H9 (cell line): ENCODE measurements around the gene DNAJC17. TPM values are rescaled to one million over a fixed set of nuclear protein-coding genes. Genes with fewer than 3 reads are reported as not detected.

ENCODE experiments used
- DNase-seq: peaks from one replicate; pipeline ENCODE4 v3.0.0-alpha.2; 2017
- H2AFZ ChIP-seq: one replicate; pipeline ENCODE4 v1.6.1; 2013; ENCODE audit warnings: mild to moderate bottlenecking, low read length, control low read depth, moderate library complexity
- H2AK5ac ChIP-seq: 2 replicates; pipeline ENCODE4 v1.6.1; 2013; ENCODE audit warnings: low read length, control low read depth, mixed read lengths; ENCODE audit not compliant: insufficient read length
- H2BK120ac ChIP-seq: one replicate; pipeline ENCODE4 v1.6.1; 2013; ENCODE audit warnings: low read depth, mild to moderate bottlenecking, low read length, control low read depth, inconsistent platforms; ENCODE audit not compliant: poor library complexity, severe bottlenecking
- H2BK12ac ChIP-seq: 2 replicates; pipeline ENCODE4 v1.6.1; 2013; ENCODE audit warnings: low read length, control low read depth, mixed read lengths, low read depth; ENCODE audit not compliant: insufficient read length
- H2BK15ac ChIP-seq: 2 replicates; pipeline ENCODE4 v1.6.1; 2013; ENCODE audit warnings: low read depth, low read length, control low read depth
- H2BK20ac ChIP-seq: one replicate; pipeline ENCODE4 v1.6.1; 2013; ENCODE audit warnings: low read depth, mild to moderate bottlenecking, low read length, control low read depth, inconsistent platforms; ENCODE audit not compliant: poor library complexity, severe bottlenecking
- H2BK5ac ChIP-seq: 2 replicates; pipeline ENCODE4 v1.6.1; 2013; ENCODE audit warnings: low read length, control low read depth, mixed read lengths; ENCODE audit not compliant: insufficient read length
- H3K14ac ChIP-seq: 2 replicates; pipeline ENCODE4 v1.6.1; 2013; ENCODE audit warnings: low read length, control low read depth; ENCODE audit not compliant: insufficient read depth
- H3K18ac ChIP-seq: 2 replicates; pipeline ENCODE4 v1.6.1; 2013; ENCODE audit warnings: low read depth, mild to moderate bottlenecking, mixed read lengths, low read length, control low read depth; ENCODE audit not compliant: insufficient read length
- H3K23ac ChIP-seq: 2 replicates; pipeline ENCODE4 v1.6.1; 2013; ENCODE audit warnings: low read length, control low read depth, mixed read lengths, low read depth; ENCODE audit not compliant: insufficient read length
- H3K23me2 ChIP-seq: 2 replicates; pipeline ENCODE4 v1.6.1; 2013; ENCODE audit warnings: low read depth, mild to moderate bottlenecking, mixed read lengths, low read length, control low read depth; ENCODE audit not compliant: insufficient read length, poor library complexity, severe bottlenecking
- H3K27ac ChIP-seq: 2 replicates; pipeline ENCODE4 v1.5.1; 2013; ENCODE audit warnings: low read length, control low read depth, mixed read lengths, low read depth; ENCODE audit not compliant: insufficient read length
- H3K27me3 ChIP-seq: 2 replicates; pipeline ENCODE4 v1.6.1; 2013; ENCODE audit warnings: low read length, control low read depth, inconsistent platforms; ENCODE audit not compliant: insufficient read depth
- H3K4ac ChIP-seq: 2 replicates; pipeline ENCODE4 v1.6.1; 2013; ENCODE audit warnings: low read depth, mild to moderate bottlenecking, control low read depth, inconsistent platforms, low read length, moderate library complexity
- H3K4me1 ChIP-seq: 2 replicates; pipeline ENCODE4 v1.6.1; 2013; ENCODE audit warnings: low read length, control low read depth, inconsistent platforms; ENCODE audit not compliant: insufficient read depth
- H3K4me2 ChIP-seq: 2 replicates; pipeline ENCODE4 v1.6.1; 2013; ENCODE audit warnings: low read length, control low read depth, mixed read lengths; ENCODE audit not compliant: insufficient read length, insufficient read depth
- H3K56ac ChIP-seq: 2 replicates; pipeline ENCODE4 v1.6.1; 2013; ENCODE audit warnings: low read depth, mild to moderate bottlenecking, mixed read lengths, low read length, control low read depth; ENCODE audit not compliant: insufficient read length
- H3K79me1 ChIP-seq: 2 replicates; pipeline ENCODE4 v1.6.1; 2013; ENCODE audit warnings: low read depth, mild to moderate bottlenecking, moderate library complexity, low read length, control low read depth, inconsistent platforms; ENCODE audit not compliant: insufficient read depth, poor library complexity, severe bottlenecking
- H3K79me2 ChIP-seq: 2 replicates; pipeline ENCODE4 v1.6.1; 2013; ENCODE audit warnings: low read length, control low read depth, inconsistent platforms; ENCODE audit not compliant: insufficient read depth
- H3K9ac ChIP-seq: 2 replicates; pipeline ENCODE4 v1.6.1; 2013; ENCODE audit warnings: low read length, control low read depth, mixed read lengths; ENCODE audit not compliant: insufficient read length; ENCODE audit errors: extremely low read depth
- H3K9me3 ChIP-seq: one replicate; pipeline ENCODE4 v1.6.1; 2013; ENCODE audit warnings: low read depth, low read length, inconsistent platforms; ENCODE audit not compliant: control insufficient read depth
- H3T11ph ChIP-seq: one replicate; pipeline ENCODE4 v1.6.1; 2013; ENCODE audit warnings: mild to moderate bottlenecking, low read length, control low read depth, inconsistent platforms
- H4K20me1 ChIP-seq: one replicate; pipeline ENCODE4 v1.6.1; 2013; ENCODE audit not compliant: control insufficient read depth, insufficient read length, insufficient read depth
- H4K5ac ChIP-seq: 2 replicates; pipeline ENCODE4 v1.6.1; 2013; ENCODE audit warnings: low read depth, mild to moderate bottlenecking, mixed read lengths, low read length, control low read depth; ENCODE audit not compliant: insufficient read length
- H4K8ac ChIP-seq: replicated peaks from 2 replicates; pipeline ENCODE4 v1.6.1; 2013; ENCODE audit warnings: low read length, control low read depth, mixed read lengths, low read depth; ENCODE audit not compliant: insufficient read length
- H4K91ac ChIP-seq: 2 replicates; pipeline ENCODE4 v1.6.1; 2013; ENCODE audit warnings: low read depth, mild to moderate bottlenecking, moderate library complexity, mixed read lengths, low read length, control low read depth; ENCODE audit not compliant: insufficient read length
- H3K27ac Mint-ChIP-seq, 3 experiments: 2 replicates in 2 of 3; 3 replicates in 1 of 3; pipeline ENCODE4 v1.8.0; 2020 to 2021; ENCODE audit warnings: mixed read lengths in 3 of 3, mild to moderate bottlenecking in 1 of 3, moderate library complexity in 1 of 3
- H3K27me3 Mint-ChIP-seq: 2 replicates; pipeline ENCODE4 v1.8.0; 2021; ENCODE audit warnings: low read depth, mild to moderate bottlenecking, moderate library complexity, mixed read lengths
- H3K36me3 Mint-ChIP-seq, 3 experiments: 2 replicates in 2 of 3; 3 replicates in 1 of 3; pipeline ENCODE4 v1.8.0; 2020 to 2021; ENCODE audit warnings: low read depth in 3 of 3, mixed read lengths in 3 of 3; ENCODE audit not compliant: insufficient read depth in 1 of 3
- H3K4me1 Mint-ChIP-seq, 2 experiments: 2 replicates each; pipeline ENCODE4 v1.8.0; 2020; ENCODE audit warnings: mixed read lengths in 2 of 2
- H3K4me3 Mint-ChIP-seq, 2 experiments: 2 replicates in 1 of 2; 3 replicates in 1 of 2; pipeline ENCODE4 v1.8.0; 2020 to 2021; ENCODE audit warnings: mild to moderate bottlenecking in 2 of 2, mixed read lengths in 2 of 2, moderate library complexity in 1 of 2
- H3K9me3 Mint-ChIP-seq, 2 experiments: 2 replicates in 1 of 2; 3 replicates in 1 of 2; pipeline ENCODE4 v1.8.0; 2020; ENCODE audit warnings: mild to moderate bottlenecking in 2 of 2, mixed read lengths in 2 of 2, moderate library complexity in 1 of 2
- WGBS: extraction: QIAGEN DNeasy Blood & Tissue Kit; methylation state at CpG from one replicate; pipeline ENCODE4 v1.1.7; 2013; ENCODE audit warnings: missing lambda C conversion rate, low lambda C conversion rate, mixed read lengths; ENCODE audit not compliant: insufficient read length; ENCODE audit errors: extremely low coverage; 5-methylcytosine and 5-hydroxymethylcytosine counted together
- total RNA-seq: library from RNA; stranded (reverse); gene quantifications from 2 replicates; pipeline ENCODE4 v1.2.1, GENCODE V29; 2021
- TF ChIP-seq, protein P1 (sequence below): fragments of 200-600 bp; sonication (generic); conservative IDR thresholded peaks from 3 replicates; pipeline ENCODE4 v1.8.0; 2021; ENCODE audit warnings: antibody characterized with exemption, mild to moderate bottlenecking

DNAJC17 gene
- total RNA-seq, 1 experiment from 2014 or later: 38.3 TPM

DNA sequence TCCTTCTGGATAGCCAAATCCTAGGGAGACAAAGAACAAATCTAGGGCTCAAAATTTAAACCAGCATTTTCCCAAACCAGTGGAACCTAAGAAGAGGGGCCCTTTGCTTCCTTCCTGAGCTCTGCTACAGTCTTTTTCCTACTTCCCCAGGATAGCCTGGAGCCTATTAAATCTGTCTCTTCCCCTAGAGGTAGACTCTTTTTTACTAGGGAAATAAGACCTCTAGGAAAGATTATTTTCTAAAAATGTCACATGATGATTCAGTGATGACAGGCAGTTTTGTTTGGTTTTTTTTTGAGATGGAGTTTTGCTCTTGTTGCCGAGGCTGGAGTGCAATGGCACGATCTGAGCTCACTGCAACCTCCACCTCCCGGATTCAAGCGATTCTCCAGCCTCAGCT, 70.7 kb downstream of the DNAJC17 start:
- Mint-ChIP-seq H3K4me3 (no peak overlapping the region), H3K4me1 (peaks cover 44 to 45% of the 10 kb centered on the region in 2 experiments), H3K27me3 (no peaks in the 10 kb centered on the region; the same call in 1 of the 2 replicates), H3K36me3 (peaks cover 19 to 64% (median 57%) of the 10 kb centered on the region in 3 experiments; a peak in 6 of 7 replicates), H3K27ac (no peak overlapping the region; a peak in 1 of 7 replicates), H3K9me3 (no peaks in the 10 kb centered on the region)
- Histone ChIP-seq H3K14ac (no peak overlapping the region), H2BK5ac (no peak overlapping the region), H3K4ac (no peak overlapping the region), H3K23me2 (no peaks in the 10 kb centered on the region), H3K56ac (no peak overlapping the region), H2AFZ (no peak overlapping the region), H4K20me1 (no peaks in the 10 kb centered on the region), H3K79me1 (no peaks in the 10 kb centered on the region), H2BK20ac (no peak overlapping the region), H2BK120ac (no peak overlapping the region), H3T11ph (no peak overlapping the region), H3K27me3 (no peaks in the 10 kb centered on the region), H2BK12ac (no peak overlapping the region), H3K4me1 (peaks cover 18% of the 10 kb centered on the region), H3K23ac (no peak overlapping the region), H3K18ac (no peak overlapping the region), H2AK5ac (no peak overlapping the region), H3K27ac (no peak overlapping the region), H2BK15ac (no peak overlapping the region), H3K9ac (no peak overlapping the region), H3K79me2 (no peaks in the 10 kb centered on the region), H3K9me3 (no peaks in the 10 kb centered on the region), H4K5ac (no peak overlapping the region), H4K91ac (no peak overlapping the region), H4K8ac (no peak overlapping the region), H3K4me2 (no peak overlapping the region)
- WGBS: no CpG with 5 or more reads among the region's 4 CpGs
- TF ChIP-seq, protein P1, sequence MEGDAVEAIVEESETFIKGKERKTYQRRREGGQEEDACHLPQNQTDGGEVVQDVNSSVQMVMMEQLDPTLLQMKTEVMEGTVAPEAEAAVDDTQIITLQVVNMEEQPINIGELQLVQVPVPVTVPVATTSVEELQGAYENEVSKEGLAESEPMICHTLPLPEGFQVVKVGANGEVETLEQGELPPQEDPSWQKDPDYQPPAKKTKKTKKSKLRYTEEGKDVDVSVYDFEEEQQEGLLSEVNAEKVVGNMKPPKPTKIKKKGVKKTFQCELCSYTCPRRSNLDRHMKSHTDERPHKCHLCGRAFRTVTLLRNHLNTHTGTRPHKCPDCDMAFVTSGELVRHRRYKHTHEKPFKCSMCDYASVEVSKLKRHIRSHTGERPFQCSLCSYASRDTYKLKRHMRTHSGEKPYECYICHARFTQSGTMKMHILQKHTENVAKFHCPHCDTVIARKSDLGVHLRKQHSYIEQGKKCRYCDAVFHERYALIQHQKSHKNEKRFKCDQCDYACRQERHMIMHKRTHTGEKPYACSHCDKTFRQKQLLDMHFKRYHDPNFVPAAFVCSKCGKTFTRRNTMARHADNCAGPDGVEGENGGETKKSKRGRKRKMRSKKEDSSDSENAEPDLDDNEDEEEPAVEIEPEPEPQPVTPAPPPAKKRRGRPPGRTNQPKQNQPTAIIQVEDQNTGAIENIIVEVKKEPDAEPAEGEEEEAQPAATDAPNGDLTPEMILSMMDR: no peak
- no peak for DNase-seq
